Loucy (cell line): ENCODE results near the gene CHRD.

ENCODE experiments used
- H2AFZ ChIP-seq: fragments of 200-600 bp; sonication (generic); 2 replicates; pipeline ENCODE4 v1.6.0; 2016; ENCODE audit warnings: antibody characterized with exemption, mild to moderate bottlenecking, low read length, moderate library complexity
- H3F3A ChIP-seq: fragments of 200-600 bp; 2 replicates; pipeline ENCODE4 v1.6.0; 2016; ENCODE audit warnings: antibody characterized with exemption, low read depth, mild to moderate bottlenecking
- H3K27me3 ChIP-seq: fragments of 200-600 bp; sonication (generic); 2 replicates; pipeline ENCODE4 v1.6.1; 2014; ENCODE audit warnings: low read length, mild to moderate bottlenecking; ENCODE audit not compliant: insufficient read depth, poor library complexity, severe bottlenecking
- H3K36me3 ChIP-seq: fragments of 200-600 bp; sonication (generic); 2 replicates; pipeline ENCODE4 v1.6.1; 2016; ENCODE audit warnings: low read length; ENCODE audit not compliant: insufficient read depth
- H3K4me1 ChIP-seq: fragments of 200-600 bp; sonication (generic); 2 replicates; pipeline ENCODE4 v1.5.1; 2014; ENCODE audit warnings: low read length, mild to moderate bottlenecking; ENCODE audit not compliant: insufficient read depth, poor library complexity, severe bottlenecking
- H3K4me2 ChIP-seq: fragments of 200-600 bp; sonication (generic); 2 replicates; pipeline ENCODE4 v1.6.0; 2014; ENCODE audit warnings: antibody characterized with exemption, low read length, low read depth, mild to moderate bottlenecking; ENCODE audit not compliant: poor library complexity, severe bottlenecking
- H3K4me3 ChIP-seq: fragments of 200-600 bp; sonication (generic); 2 replicates; pipeline ENCODE4 v1.5.1; 2014; ENCODE audit warnings: low read length, mild to moderate bottlenecking, mixed read lengths; ENCODE audit not compliant: poor library complexity, severe bottlenecking
- H3K79me2 ChIP-seq: fragments of 200-600 bp; sonication (generic); 2 replicates; pipeline ENCODE4 v1.6.1; 2014; ENCODE audit warnings: low read length; ENCODE audit not compliant: insufficient read depth
- H3K9ac ChIP-seq: fragments of 200-600 bp; sonication (generic); 2 replicates; pipeline ENCODE4 v1.6.0; 2014; ENCODE audit warnings: mild to moderate bottlenecking, low read depth, low read length, moderate library complexity; ENCODE audit not compliant: poor library complexity, severe bottlenecking
- H3K9me2 ChIP-seq: fragments of 200-600 bp; sonication (generic); replicated peaks from 2 replicates; pipeline ENCODE4 v1.6.1; 2016; ENCODE audit warnings: low read depth, low read length, mixed read lengths
- H3K9me3 ChIP-seq: fragments of 200-600 bp; sonication (generic); 2 replicates; pipeline ENCODE4 v1.6.1; 2014; ENCODE audit warnings: mild to moderate bottlenecking, antibody characterized with exemption, low read length, low read depth; ENCODE audit not compliant: insufficient read depth
- H4K20me1 ChIP-seq: fragments of 200-600 bp; sonication (generic); 2 replicates; pipeline ENCODE4 v1.6.0; 2014; ENCODE audit warnings: antibody characterized with exemption, low read length, mild to moderate bottlenecking; ENCODE audit not compliant: insufficient read depth, poor library complexity, severe bottlenecking
- CTCF ChIP-seq: fragments of 200-600 bp; sonication (generic); conservative IDR thresholded peaks from 2 replicates; pipeline ENCODE4 v1.5.1; 2014; ENCODE audit warnings: mild to moderate bottlenecking, antibody characterized with exemption, low read length
- EZH2phosphoT487 ChIP-seq: fragments of 200-600 bp; IDR thresholded peaks from 2 replicates; pipeline ENCODE4 v1.6.1; 2018; ENCODE audit warnings: antibody characterized with exemption, mild to moderate bottlenecking, moderate library complexity, borderline replicate concordance

CHRD gene

GRCh38 chr3:184384856-184385422, 5.1 kb downstream of the CHRD start:
- no peak overlapping the region for H3K9ac ChIP-seq
- H3K9me3 ChIP-seq = no peaks in the 10 kb centered on the region
- H3K79me2 ChIP-seq = no peaks in the 10 kb centered on the region
- no peaks in the 10 kb centered on the region for H3K9me2 ChIP-seq
- no peaks in the 10 kb centered on the region for H3K27me3 ChIP-seq
- H3K36me3 ChIP-seq = no peaks in the 10 kb centered on the region
- no peak overlapping the region for H3K4me3 ChIP-seq
- H2AFZ ChIP-seq = no peak overlapping the region
- H3K4me2 ChIP-seq = no peak overlapping the region
- TF ChIP-seq CTCF (no peak), EZH2phosphoT487 (no peak)
- no peaks in the 10 kb centered on the region for H4K20me1 ChIP-seq
- no peaks in the 10 kb centered on the region for H3K4me1 ChIP-seq
- no peaks in the 10 kb centered on the region for H3F3A ChIP-seq

DNA sequence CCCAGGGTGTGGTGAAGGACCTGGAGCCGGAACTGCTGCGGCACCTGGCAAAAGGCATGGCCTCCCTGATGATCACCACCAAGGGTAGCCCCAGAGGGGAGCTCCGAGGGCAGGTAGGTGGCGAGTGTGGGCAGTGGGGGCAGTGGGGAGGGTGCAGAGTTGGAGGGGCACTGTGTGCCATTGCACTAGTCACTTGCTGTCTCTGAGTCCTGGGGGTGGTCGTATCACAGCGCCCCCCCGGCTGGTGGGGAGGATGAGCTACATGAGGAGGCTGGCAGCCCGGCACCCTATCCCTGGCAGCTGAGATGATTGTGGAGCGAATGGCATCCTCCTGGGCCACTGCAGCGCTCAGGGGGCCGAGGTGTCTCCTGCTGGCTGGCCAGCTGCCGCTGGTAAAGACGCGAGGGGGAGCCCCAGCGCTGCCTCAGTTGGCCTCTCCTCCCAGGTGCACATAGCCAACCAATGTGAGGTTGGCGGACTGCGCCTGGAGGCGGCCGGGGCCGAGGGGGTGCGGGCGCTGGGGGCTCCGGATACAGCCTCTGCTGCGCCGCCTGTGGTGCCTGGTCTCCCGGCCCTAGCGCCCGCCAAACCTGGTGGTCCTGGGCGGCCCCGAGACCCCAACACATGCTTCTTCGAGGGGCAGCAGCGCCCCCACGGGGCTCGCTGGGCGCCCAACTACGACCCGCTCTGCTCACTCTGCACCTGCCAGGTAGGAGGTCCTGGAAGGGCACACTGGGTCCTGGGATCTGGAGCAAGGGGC, 6.4 kb downstream of the CHRD start:
- H2AFZ ChIP-seq = no peak overlapping the region
- H3K27me3 ChIP-seq = no peaks in the 10 kb centered on the region
- H3K4me2 ChIP-seq = no peak overlapping the region
- no peaks in the 10 kb centered on the region for H3K9me2 ChIP-seq
- TF ChIP-seq CTCF (no peak), EZH2phosphoT487 (no peak)
- no peaks in the 10 kb centered on the region for H3F3A ChIP-seq
- no peaks in the 10 kb centered on the region for H3K79me2 ChIP-seq
- no peak overlapping the region for H3K4me3 ChIP-seq
- no peaks in the 10 kb centered on the region for H3K36me3 ChIP-seq
- no peak overlapping the region for H3K9ac ChIP-seq
- no peaks in the 10 kb centered on the region for H3K9me3 ChIP-seq
- H4K20me1 ChIP-seq = no peaks in the 10 kb centered on the region
- no peaks in the 10 kb centered on the region for H3K4me1 ChIP-seq

GRCh38 chr3:184387174-184387714, 7.4 kb downstream of the CHRD start:
- no peak for TF ChIP-seq EZH2phosphoT487
- TF ChIP-seq CTCF = no peak
- H3K4me1 ChIP-seq = no peaks in the 10 kb centered on the region
- no peaks in the 10 kb centered on the region for H3K79me2 ChIP-seq

More at GRCh38 chr3:184387174-184387714, 7.4 kb downstream of the CHRD start:
- Histone ChIP-seq H3K9ac (no peak overlapping the region), H3K4me3 (no peak overlapping the region), H3K27me3 (no peaks in the 10 kb centered on the region), H2AFZ (no peak overlapping the region), H3K9me3 (no peaks in the 10 kb centered on the region), H3K9me2 (no peaks in the 10 kb centered on the region), H3K36me3 (no peaks in the 10 kb centered on the region), H3K4me2 (no peak overlapping the region), H4K20me1 (no peaks in the 10 kb centered on the region), H3F3A (no peaks in the 10 kb centered on the region)
